SK-N-SH (cell line): Measurements from ENCODE around the gene HSD17B12.

Source experiments
- CTCF ChIP-seq: fragments of 200-600 bp; sonication (generic); IDR thresholded peaks from 2 replicates; pipeline ENCODE4 v1.6.1; 2017; ENCODE audit warnings: antibody characterized with exemption, mild to moderate bottlenecking, moderate library complexity
- JUND ChIP-seq: IDR thresholded peaks from 2 replicates; pipeline ENCODE4 v1.4.0; 2012

- TF ChIP-seq JUND (no peak), CTCF (no peak)
Observed at GRCh38 chr11:43818220-43818619, 137.7 kb downstream of the HSD17B12 start.
